ENCODE results near the gene DPAGT1. TPM values are rescaled to one million over a fixed set of nuclear protein-coding genes. Genes with fewer than 3 reads are reported as not detected.

Gene DPAGT1
- polyA plus RNA-seq, 3 donors, result 37.0 to 54.2 (median 39.7) TPM

DNA sequence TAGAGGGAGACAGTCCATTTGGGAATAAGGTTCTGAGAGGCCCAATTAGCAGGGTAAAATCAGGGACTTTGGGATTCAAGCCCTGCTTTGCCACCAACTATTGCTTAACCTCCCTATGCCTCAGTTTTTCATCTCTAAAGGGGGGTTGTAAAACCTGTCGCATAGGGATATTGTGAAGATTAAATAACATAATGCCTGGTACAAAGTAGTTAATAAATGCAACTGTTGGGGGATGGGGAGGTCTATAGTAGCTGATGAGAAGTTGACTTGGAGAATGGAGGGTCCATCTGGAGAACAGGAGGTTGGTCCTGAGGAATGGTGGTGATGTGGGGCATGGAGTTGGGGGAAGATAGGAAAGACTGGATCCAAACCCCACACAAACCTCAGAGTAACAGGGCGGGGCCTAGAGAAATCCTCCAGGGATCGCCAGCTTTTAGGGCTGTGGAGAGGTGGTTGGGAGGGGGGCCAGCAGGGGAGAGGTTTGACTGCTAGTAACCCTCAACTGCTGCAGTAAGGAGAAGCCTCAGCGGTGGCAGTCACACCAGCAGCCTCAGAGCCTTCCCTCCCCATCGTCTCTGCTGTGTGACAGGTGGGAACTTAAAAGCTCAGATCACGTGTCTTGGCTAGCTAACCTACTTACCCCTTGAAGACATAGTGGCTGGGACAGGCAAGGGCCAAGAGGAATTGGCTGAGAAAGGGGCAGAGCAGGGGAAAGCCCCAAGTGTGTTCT, 46.1 kb upstream of the DPAGT1 start:
- no CpG with 5 or more reads among the region's 6 CpGs for WGBS (ENCODE audit: insufficient coverage)
- Histone ChIP-seq H3K79me2 (ENCODE audit: insufficient read depth, low read length) (no peaks in the 10 kb centered on the region), H3K9me3 (replicated peaks in 1 of 2; ENCODE audit: control insufficient read depth in 1 of 2, insufficient read depth in 1 of 2, low read length in 2 of 2) (peaks cover 0 to 11% of the 10 kb centered on the region in 2 donors), H3K4me2 (replicated peaks; ENCODE audit: extremely low read depth, low read length, poor library complexity, severe bottlenecking) (no peak overlapping the region), H3K27me3 (ENCODE audit: control insufficient read depth in 2 of 2, insufficient read depth in 2 of 2, low read length in 2 of 2) (peaks cover 40 to 56% of the 10 kb centered on the region in 2 donors), H3K27ac (ENCODE audit: low read depth in 1 of 2, low read length in 2 of 2) (no peak overlapping the region), H3K4me1 (ENCODE audit: control insufficient read depth in 1 of 2, insufficient read depth in 2 of 2, low read length in 2 of 2) (peaks cover 18 to 22% of the 10 kb centered on the region in 2 donors), H4K20me1 (ENCODE audit: insufficient read depth, low read length) (no peaks in the 10 kb centered on the region), H2AFZ (ENCODE audit: insufficient read depth, low read depth, low read length, poor library complexity, severe bottlenecking) (no peak overlapping the region), H3K36me3 (replicated peaks in 1 of 2; ENCODE audit: control insufficient read depth in 1 of 2, insufficient read depth in 2 of 2, low read length in 2 of 2) (no peaks in the 10 kb centered on the region), H3K9ac (ENCODE audit: insufficient read depth, low read length, poor library complexity, severe bottlenecking) (no peak overlapping the region), H3K4me3 (replicated peaks in 1 of 3; ENCODE audit: low read depth in 2 of 3, low read length in 3 of 3) (no peak overlapping the region)
- H3K36me3 Mint-ChIP-seq, result peaks cover 0 to 5% of the 10 kb centered on the region in 2 donors
- H3K9me3 Mint-ChIP-seq, result peaks cover 0 to 23% (median 3%) of the 10 kb centered on the region in 7 donors
- TF ChIP-seq, protein P1, sequence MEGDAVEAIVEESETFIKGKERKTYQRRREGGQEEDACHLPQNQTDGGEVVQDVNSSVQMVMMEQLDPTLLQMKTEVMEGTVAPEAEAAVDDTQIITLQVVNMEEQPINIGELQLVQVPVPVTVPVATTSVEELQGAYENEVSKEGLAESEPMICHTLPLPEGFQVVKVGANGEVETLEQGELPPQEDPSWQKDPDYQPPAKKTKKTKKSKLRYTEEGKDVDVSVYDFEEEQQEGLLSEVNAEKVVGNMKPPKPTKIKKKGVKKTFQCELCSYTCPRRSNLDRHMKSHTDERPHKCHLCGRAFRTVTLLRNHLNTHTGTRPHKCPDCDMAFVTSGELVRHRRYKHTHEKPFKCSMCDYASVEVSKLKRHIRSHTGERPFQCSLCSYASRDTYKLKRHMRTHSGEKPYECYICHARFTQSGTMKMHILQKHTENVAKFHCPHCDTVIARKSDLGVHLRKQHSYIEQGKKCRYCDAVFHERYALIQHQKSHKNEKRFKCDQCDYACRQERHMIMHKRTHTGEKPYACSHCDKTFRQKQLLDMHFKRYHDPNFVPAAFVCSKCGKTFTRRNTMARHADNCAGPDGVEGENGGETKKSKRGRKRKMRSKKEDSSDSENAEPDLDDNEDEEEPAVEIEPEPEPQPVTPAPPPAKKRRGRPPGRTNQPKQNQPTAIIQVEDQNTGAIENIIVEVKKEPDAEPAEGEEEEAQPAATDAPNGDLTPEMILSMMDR (IDR thresholded peaks at IDR 0.05), result no peak
- no peak for DNase-seq
- peak overlapping the region in 1 of 7 donors; percentile 63 for H3K27ac Mint-ChIP-seq
- peaks cover 51 to 77% (median 59%) of the 10 kb centered on the region in 3 donors for H3K27me3 Mint-ChIP-seq (ENCODE audit: low read depth in 3 of 3)
- H3K4me1 Mint-ChIP-seq, result peaks cover 35% of the 10 kb centered on the region
- intact Hi-C loops (cut with micrococcal nuclease), result loop anchor here (10.0 kb wide), 1 partner anchor 47 kb away; no protein-coding TSS in a partner anchor
- H3K4me3 Mint-ChIP-seq, result peak overlapping the region in 1 of 2 donors; percentile 91

DNA sequence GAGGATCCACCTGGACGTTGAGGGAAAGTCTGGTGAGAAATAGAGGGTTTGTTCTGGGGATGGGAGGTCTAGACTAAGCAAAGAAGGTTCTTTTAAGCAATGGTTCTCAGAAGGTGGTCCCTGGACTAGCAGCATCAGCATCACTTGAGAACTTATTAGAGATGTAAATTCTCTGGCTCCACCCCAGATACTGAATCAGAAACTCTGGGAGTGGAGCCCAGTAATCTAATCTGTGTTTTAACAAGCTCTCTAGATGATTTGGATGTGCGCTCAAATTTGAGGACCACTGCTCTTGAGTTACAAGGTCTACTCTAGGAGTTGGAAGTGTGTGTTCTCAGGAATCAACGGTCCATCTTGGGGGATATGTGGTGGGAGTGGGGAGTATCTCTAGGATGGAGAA, 43.9 kb upstream of the DPAGT1 start:
- no peak overlapping the region for H3K4me2 ChIP-seq (replicated peaks; ENCODE audit: extremely low read depth, low read length, poor library complexity, severe bottlenecking)
- peaks cover 41 to 58% (median 45%) of the 10 kb centered on the region in 3 donors for H3K27me3 Mint-ChIP-seq (ENCODE audit: low read depth in 3 of 3)
- H3K79me2 ChIP-seq (ENCODE audit: insufficient read depth, low read length), result no peaks in the 10 kb centered on the region
- H3K4me3 Mint-ChIP-seq, result peak overlapping the region in 1 of 2 donors; percentile 52
- H3K27ac Mint-ChIP-seq, result no peak overlapping the region
- peaks cover 0 to 23% (median 8%) of the 10 kb centered on the region in 7 donors for H3K9me3 Mint-ChIP-seq
- H3K9me3 ChIP-seq (replicated peaks in 1 of 2; ENCODE audit: control insufficient read depth in 1 of 2, insufficient read depth in 1 of 2, low read length in 2 of 2), result peaks cover 0 to 11% of the 10 kb centered on the region in 2 donors
- H3K27me3 ChIP-seq (ENCODE audit: control insufficient read depth in 2 of 2, insufficient read depth in 2 of 2, low read length in 2 of 2), result peaks cover 32 to 41% of the 10 kb centered on the region in 2 donors
- H4K20me1 ChIP-seq (ENCODE audit: insufficient read depth, low read length), result no peaks in the 10 kb centered on the region
- peaks cover 18 to 22% of the 10 kb centered on the region in 2 donors for H3K4me1 ChIP-seq (ENCODE audit: control insufficient read depth in 1 of 2, insufficient read depth in 2 of 2, low read length in 2 of 2)
- H2AFZ ChIP-seq (ENCODE audit: insufficient read depth, low read depth, low read length, poor library complexity, severe bottlenecking), result no peak overlapping the region
- H3K36me3 Mint-ChIP-seq, result peaks cover 0 to 5% of the 10 kb centered on the region in 2 donors
- H3K27ac ChIP-seq (ENCODE audit: low read depth in 1 of 2, low read length in 2 of 2), result no peak overlapping the region
- no peak overlapping the region for H3K4me3 ChIP-seq (replicated peaks in 1 of 3; ENCODE audit: low read depth in 2 of 3, low read length in 3 of 3)
- WGBS (ENCODE audit: insufficient coverage), result 64% methylated on average over 3 of the region's 3 CpGs
- DNase-seq, result no peak
- H3K36me3 ChIP-seq (replicated peaks in 1 of 2; ENCODE audit: control insufficient read depth in 1 of 2, insufficient read depth in 2 of 2, low read length in 2 of 2), result no peaks in the 10 kb centered on the region
- intact Hi-C loops (cut with micrococcal nuclease), result loop anchor here (10.0 kb wide), 1 partner anchor 49 kb away; no protein-coding TSS in a partner anchor
- H3K4me1 Mint-ChIP-seq, result peaks cover 31% of the 10 kb centered on the region
- TF ChIP-seq, protein P1 (IDR thresholded peaks at IDR 0.05), result no peak
- no peak overlapping the region for H3K9ac ChIP-seq (ENCODE audit: insufficient read depth, low read length, poor library complexity, severe bottlenecking)

Data from CD14-positive monocyte (primary cell).